B cell (primary cell): ENCODE data around the gene CEP164. TPM values are rescaled to one million over a fixed set of nuclear protein-coding genes. Genes with fewer than 3 reads are reported as not detected.

ENCODE experiments used
- ATAC-seq: fragments of 200-7000 bp; cut with Tn5 transposase; one replicate; pipeline ENCODE4 v1.10.0; 2021; ENCODE audit warnings: low read depth, mild to moderate bottlenecking, moderate number of reproducible peaks, moderate library complexity
- CTCF ChIA-PET: fragments of 350-600 bp; sonication (Branson Sonifier 250); formaldehyde crosslinking; loops from one replicate; lab custom pipeline; 2021; ENCODE audit warnings: antibody characterized with exemption, inconsistent platforms; lab: Charles Lee
- POLR2A ChIA-PET: fragments of 350-600 bp; sonication (Branson Sonifier 250); formaldehyde crosslinking; loops from one replicate; lab custom pipeline; 2021; ENCODE audit warnings: antibody characterized with exemption; lab: Charles Lee
- DNase-seq: peaks from one replicate; pipeline ENCODE4 v3.0.0; 2013
- H2AFZ ChIP-seq: 2 replicates; pipeline ENCODE4 v1.6.1; 2012; ENCODE audit warnings: mild to moderate bottlenecking, low read depth, low read length; ENCODE audit not compliant: insufficient read depth, poor library complexity, severe bottlenecking
- H3K27ac ChIP-seq, 2 donors: 1 replicate in 1 of 2; 2 replicates in 1 of 2; pipeline ENCODE4 v1.5.1; 2012 to 2013; ENCODE audit warnings: low read length in 2 of 2, mild to moderate bottlenecking in 2 of 2, moderate library complexity in 1 of 2
- H3K27me3 ChIP-seq, 4 experiments: fragments of 200-600 bp in 1 of 4; sonication (generic) in 1 of 4; replicated peaks in 1 of 4; 1 replicate in 2 of 4; 2 replicates in 2 of 4; pipeline versions ENCODE4 v1.6.1 to v1.7.0; 2013 to 2016; ENCODE audit warnings: low read length in 3 of 4, mild to moderate bottlenecking in 2 of 4, mixed read lengths in 1 of 4, moderate library complexity in 1 of 4; ENCODE audit not compliant: insufficient read depth in 4 of 4, control insufficient read depth in 3 of 4; ENCODE audit errors: control extremely low read depth in 1 of 4
- H3K36me3 ChIP-seq, 2 experiments: replicated peaks in 1 of 2; 1 replicate in 1 of 2; 2 replicates in 1 of 2; pipeline versions ENCODE4 v1.6.1 to v1.7.1; 2013; ENCODE audit warnings: low read length in 1 of 2; ENCODE audit not compliant: insufficient read depth in 2 of 2, control insufficient read depth in 1 of 2; ENCODE audit errors: control extremely low read depth in 1 of 2, extremely low read depth in 1 of 2
- H3K4me1 ChIP-seq, 2 donors: fragments of 200-600 bp in 1 of 2; sonication (generic) in 1 of 2; 1 replicate in 1 of 2; 2 replicates in 1 of 2; pipeline versions ENCODE4 v1.5.1 to v1.6.1; 2013 to 2017; ENCODE audit warnings: low read length in 2 of 2; ENCODE audit not compliant: control insufficient read depth in 2 of 2, insufficient read depth in 2 of 2
- H3K4me2 ChIP-seq: replicated peaks from 2 replicates; pipeline ENCODE3; 2012; ENCODE audit warnings: mild to moderate bottlenecking, low read depth, low read length; ENCODE audit not compliant: poor library complexity, severe bottlenecking
- H3K4me3 ChIP-seq, 5 experiments: fragments of 200-600 bp in 1 of 5; sonication (generic) in 1 of 5; 1 replicate in 3 of 5; 2 replicates in 2 of 5; pipeline versions ENCODE4 v1.5.1 to v1.7.0; 2011 to 2016; ENCODE audit warnings: low read length in 4 of 5, mild to moderate bottlenecking in 4 of 5, low read depth in 2 of 5, control low read depth in 1 of 5, moderate library complexity in 1 of 5; ENCODE audit not compliant: insufficient read depth in 1 of 5; ENCODE audit errors: control extremely low read depth in 1 of 5, extremely low read depth in 1 of 5
- H3K79me2 ChIP-seq: fragments of 200-600 bp; sonication (generic); one replicate; pipeline ENCODE4 v1.6.0; 2016; ENCODE audit warnings: low read length; ENCODE audit not compliant: control insufficient read depth, insufficient read depth
- H3K9ac ChIP-seq: fragments of 200-600 bp; sonication (generic); 2 replicates; pipeline ENCODE4 v1.6.1; 2017; ENCODE audit warnings: mild to moderate bottlenecking, low read length, moderate library complexity
- H3K9me3 ChIP-seq, 3 donors: one replicate each; pipeline versions ENCODE4 v1.6.1 to v1.7.1; 2013; ENCODE audit warnings: low read length in 2 of 3; ENCODE audit not compliant: control insufficient read depth in 2 of 3, insufficient read depth in 1 of 3; ENCODE audit errors: control extremely low read depth in 1 of 3
- H4K20me1 ChIP-seq: 2 replicates; pipeline ENCODE4 v1.6.0; 2012; ENCODE audit warnings: mild to moderate bottlenecking, low read length; ENCODE audit not compliant: insufficient read depth, control insufficient read depth, poor library complexity, severe bottlenecking
- H3K27ac Mint-ChIP-seq: one replicate; pipeline ENCODE4 v1.8.0; 2021; ENCODE audit warnings: mixed read lengths
- H3K27me3 Mint-ChIP-seq: one replicate; pipeline ENCODE4 v1.8.0; 2021; ENCODE audit warnings: mixed read lengths
- H3K4me1 Mint-ChIP-seq: one replicate; pipeline ENCODE4 v1.8.0; 2021; ENCODE audit warnings: mixed read lengths
- H3K4me3 Mint-ChIP-seq: one replicate; pipeline ENCODE4 v1.8.0; 2021; ENCODE audit warnings: mixed read lengths
- H3K9me3 Mint-ChIP-seq: one replicate; pipeline ENCODE4 v1.8.0; 2022; ENCODE audit warnings: mixed read lengths; ENCODE audit not compliant: insufficient read depth
- CTCF ChIP-seq: fragments of 200-600 bp; IDR thresholded peaks from one replicate; pipeline ENCODE4 v1.8.0; 2022; ENCODE audit warnings: antibody characterized with exemption, mild to moderate bottlenecking
- EZH2 ChIP-seq: IDR thresholded peaks from 2 replicates; pipeline ENCODE4 v1.6.1; 2012; ENCODE audit warnings: borderline replicate concordance, low read depth, mild to moderate bottlenecking, moderate library complexity, low read length; ENCODE audit not compliant: insufficient read depth, poor library complexity, severe bottlenecking
- WGBS: methylation state at CpG from one replicate; pipeline ENCODE4 v1.1.5; 2013; ENCODE audit warnings: missing lambda C conversion rate; ENCODE audit not compliant: insufficient coverage; 5-methylcytosine and 5-hydroxymethylcytosine counted together
- intact Hi-C: fragments of 100-400 bp; cut with micrococcal nuclease; formaldehyde crosslinking; loops from one replicate; pipeline ENCODE4 v1.10.0; 2022
- polyA plus RNA-seq: library from polyadenylated mRNA; depleted of rRNA; stranded (reverse); fragments of >200 nt; gene quantifications from 2 replicates; pipeline ENCODE4 v1.2.3, GENCODE V29; 2012
- total RNA-seq, 2 donors: library from RNA; stranded (reverse); fragments of 120-200 nt in 1 of 2; gene quantifications; 1 replicate in 1 of 2; 2 replicates in 1 of 2; pipeline versions ENCODE4 v1.2.3 to v1.2.4, GENCODE V29; 2013 to 2022

CEP164 gene
- total and polyA plus RNA-seq, 2 donors (not counting 1 experiment from before 2014, with no cell fraction given), result 31.5 to 54.8 TPM

- no peaks in the 10 kb centered on the region for H3K79me2 ChIP-seq
- H3K9me3 ChIP-seq, result no peaks in the 10 kb centered on the region
- TF ChIP-seq EZH2 (no peak), CTCF (no peak)
- no peaks in the 10 kb centered on the region for H4K20me1 ChIP-seq
- no peak overlapping the region for H2AFZ ChIP-seq
- Mint-ChIP-seq H3K27ac (no peak overlapping the region), H3K27me3 (no peaks in the 10 kb centered on the region), H3K9me3 (no peaks in the 10 kb centered on the region), H3K4me1 (no peaks in the 10 kb centered on the region), H3K4me3 (no peak overlapping the region)
- no peaks in the 10 kb centered on the region for H3K4me1 ChIP-seq
- H3K9ac ChIP-seq, result no peak overlapping the region
- H3K27ac ChIP-seq, result no peak overlapping the region
- WGBS, result 98% methylated on average over 4 of the region's 6 CpGs
- POLR2A ChIA-PET, result interaction anchor here (0.6 kb wide), 1 partner anchor 142 kb away, joined by 3 read pairs; no protein-coding TSS in a partner anchor
- H3K27me3 ChIP-seq, result no peaks in the 10 kb centered on the region
- H3K36me3 ChIP-seq, result peaks cover 0 to 52% of the 10 kb centered on the region in 2 experiments
- H3K4me3 ChIP-seq, result no peak overlapping the region
- ATAC-seq (no peak), DNase-seq (no peak)
- CTCF ChIA-PET, result no interaction called here
- intact Hi-C loops, result no loop called here
- H3K4me2 ChIP-seq, result no peak overlapping the region
Observed at GRCh38 chr11:117281159-117281558, 46.5 kb upstream of the CEP164 start.

- Histone ChIP-seq H2AFZ (no peak overlapping the region), H3K27ac (no peak overlapping the region), H3K9me3 (no peaks in the 10 kb centered on the region), H4K20me1 (no peaks in the 10 kb centered on the region), H3K9ac (no peak overlapping the region), H3K79me2 (no peaks in the 10 kb centered on the region), H3K27me3 (no peaks in the 10 kb centered on the region), H3K4me3 (no peak overlapping the region), H3K4me2 (no peak overlapping the region), H3K4me1 (no peaks in the 10 kb centered on the region), H3K36me3 (peaks cover 0 to 59% of the 10 kb centered on the region in 2 experiments)
- H3K4me1 Mint-ChIP-seq, result no peaks in the 10 kb centered on the region
- no peak overlapping the region for H3K27ac Mint-ChIP-seq
- no peaks in the 10 kb centered on the region for H3K9me3 Mint-ChIP-seq
- TF ChIP-seq EZH2 (no peak), CTCF (no peak)
- no peak overlapping the region for H3K4me3 Mint-ChIP-seq
- POLR2A ChIA-PET, result no interaction called here
- CTCF ChIA-PET, result no interaction called here
- intact Hi-C loops, result no loop called here
- 98% methylated on average over 6 of the region's 7 CpGs for WGBS
- H3K27me3 Mint-ChIP-seq, result no peaks in the 10 kb centered on the region
- DNase-seq (no peak), ATAC-seq (no peak)
Observed at GRCh38 chr11:117281869-117282268, 45.8 kb upstream of the CEP164 start.
